ENCODE results near the gene MAGI1.

MAGI1 gene

DNA sequence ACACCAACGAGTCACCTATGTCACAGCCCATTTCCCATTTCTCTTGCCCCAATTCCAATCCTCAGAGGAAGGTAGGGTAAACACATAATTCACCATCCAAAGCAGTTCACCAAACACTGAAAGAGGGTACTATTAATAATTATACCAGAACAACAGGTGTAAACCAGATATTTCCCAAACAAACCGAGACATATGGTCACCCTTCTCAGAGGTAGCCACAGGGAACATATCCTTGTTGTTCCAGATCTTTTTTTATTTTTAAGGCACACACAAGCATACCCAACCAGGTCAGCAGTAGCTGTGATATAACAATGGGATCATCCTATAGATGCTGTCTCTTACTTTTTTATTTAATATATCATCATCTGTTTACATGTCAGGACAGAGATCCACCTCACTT lies 24.7 kb downstream of the MAGI1 start:
- DNase-seq (ENCODE audit: low read depth): no peak

DNA sequence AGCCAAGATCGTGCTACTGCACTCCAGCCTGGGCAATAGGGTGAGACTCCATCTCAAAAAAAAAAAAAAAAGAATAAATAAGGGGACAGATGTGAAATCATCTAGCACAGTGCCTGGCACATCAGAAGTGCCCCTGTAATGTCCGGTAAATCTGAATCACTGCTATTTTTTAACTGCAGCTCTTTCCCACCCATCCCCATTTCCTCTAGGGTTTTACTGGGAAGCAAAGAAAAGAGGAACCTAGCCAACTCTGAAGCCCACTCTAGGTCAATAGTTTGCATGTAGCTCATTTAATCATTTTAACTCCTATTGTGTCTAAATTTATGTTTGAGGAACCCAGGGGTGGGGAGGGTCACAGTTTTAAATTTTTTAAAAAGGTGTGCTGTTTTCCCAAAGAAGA lies 26.0 kb downstream of the MAGI1 start:
- DNase-seq (ENCODE audit: low read depth): no peak

DNA sequence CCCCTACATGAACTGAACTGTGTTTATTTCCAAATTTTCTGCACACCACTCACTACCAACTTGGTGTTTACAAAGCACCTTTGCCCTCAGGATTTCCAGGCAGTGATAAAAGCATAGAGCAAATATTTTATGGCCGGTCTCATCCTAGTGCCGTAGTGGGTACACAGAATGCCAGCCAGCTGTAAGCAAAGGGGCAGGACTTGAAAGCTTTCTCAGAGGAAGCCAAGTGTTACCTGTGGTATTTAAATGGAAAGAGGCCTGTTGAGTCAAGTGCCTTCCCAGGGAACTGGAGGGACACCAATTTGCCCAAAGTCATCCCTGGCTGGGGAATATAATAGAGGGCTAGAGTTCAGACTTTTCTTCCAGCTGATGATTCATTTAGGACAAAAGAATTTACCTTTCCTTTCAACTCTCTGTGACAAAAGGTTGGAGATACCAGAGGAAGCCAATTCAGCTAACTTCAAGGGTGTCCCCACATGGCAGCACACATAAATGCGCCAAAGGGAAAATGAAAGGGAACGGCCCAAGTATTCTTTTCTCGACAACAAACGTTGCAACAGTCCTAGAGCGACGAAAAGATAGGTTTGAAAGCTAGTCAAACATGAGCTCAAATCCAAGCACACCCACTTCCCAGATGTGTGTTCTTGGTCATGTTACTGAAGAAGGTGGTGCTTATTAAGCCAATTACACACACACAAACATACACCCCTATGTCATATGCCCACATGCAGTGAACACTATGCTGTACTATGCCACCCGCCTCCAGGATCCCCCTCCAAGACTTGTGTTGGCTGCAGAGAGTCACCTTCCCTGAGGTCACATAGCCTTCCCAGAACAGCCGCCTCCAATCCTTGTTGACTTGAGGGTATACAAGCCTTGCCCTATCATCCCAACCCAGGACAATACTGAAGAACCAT lies 27.7 kb downstream of the MAGI1 start:
- no peak for DNase-seq (ENCODE audit: low read depth)

DNA sequence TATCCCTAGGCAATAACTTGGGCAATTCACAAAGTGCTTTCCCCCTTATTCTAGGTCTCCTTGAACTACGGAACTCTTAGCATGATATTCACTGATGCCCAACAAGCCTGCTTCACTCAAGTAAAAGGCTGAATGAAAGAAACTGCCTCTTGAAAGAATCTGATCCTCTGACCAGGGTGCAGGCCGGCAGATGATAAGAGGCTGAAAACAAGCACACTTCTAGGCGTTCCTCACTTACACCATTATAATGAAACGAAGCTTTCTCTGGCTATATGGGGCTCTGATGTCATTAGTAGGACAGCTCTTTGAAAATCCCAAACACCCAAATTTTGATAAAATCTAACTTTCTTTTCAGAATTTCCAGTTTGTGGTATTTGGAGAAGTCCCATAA lies 28.4 kb downstream of the MAGI1 start:
- no peak for DNase-seq (ENCODE audit: low read depth)

DNA sequence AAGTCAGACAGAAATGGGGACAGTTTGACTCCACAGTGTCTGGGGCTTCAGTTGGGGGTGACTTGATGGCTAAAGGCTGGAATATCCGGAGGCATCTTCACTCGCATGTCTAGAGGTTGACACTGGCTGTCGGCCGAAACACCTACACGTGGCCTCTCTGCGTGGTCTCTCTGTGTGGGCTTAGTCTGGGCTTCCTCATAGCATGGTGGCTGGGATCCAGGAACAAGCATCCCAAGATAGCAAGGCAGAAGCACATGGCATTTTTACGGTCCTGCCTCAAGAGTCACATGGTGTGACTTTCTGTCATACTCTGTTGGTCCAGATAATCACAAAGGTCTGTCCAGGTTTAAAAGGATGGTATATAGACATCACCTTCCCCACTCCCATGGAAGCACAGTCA lies 34.5 kb downstream of the MAGI1 start:
- DNase-seq (ENCODE audit: low read depth): no peak

DNA sequence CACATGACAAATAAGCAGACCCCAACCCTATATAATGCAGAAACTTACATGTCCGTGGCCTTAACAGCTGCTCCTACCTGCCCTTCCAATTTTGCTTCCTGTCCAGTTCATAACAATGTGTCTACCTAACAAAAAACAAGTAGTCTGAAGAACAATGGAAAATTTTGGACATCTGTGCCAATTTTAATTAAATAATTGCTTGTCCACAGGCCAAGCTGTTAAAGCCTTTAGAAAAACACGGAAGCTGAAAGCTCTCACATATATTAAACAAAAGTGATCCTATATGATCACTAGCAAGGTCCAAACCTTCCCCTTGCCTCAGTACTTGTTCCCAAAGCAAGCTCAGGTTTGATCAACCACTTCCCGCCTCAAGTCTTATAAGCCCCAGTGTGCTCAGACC lies 37.1 kb downstream of the MAGI1 start:
- no peak for DNase-seq (ENCODE audit: low read depth)

DNA sequence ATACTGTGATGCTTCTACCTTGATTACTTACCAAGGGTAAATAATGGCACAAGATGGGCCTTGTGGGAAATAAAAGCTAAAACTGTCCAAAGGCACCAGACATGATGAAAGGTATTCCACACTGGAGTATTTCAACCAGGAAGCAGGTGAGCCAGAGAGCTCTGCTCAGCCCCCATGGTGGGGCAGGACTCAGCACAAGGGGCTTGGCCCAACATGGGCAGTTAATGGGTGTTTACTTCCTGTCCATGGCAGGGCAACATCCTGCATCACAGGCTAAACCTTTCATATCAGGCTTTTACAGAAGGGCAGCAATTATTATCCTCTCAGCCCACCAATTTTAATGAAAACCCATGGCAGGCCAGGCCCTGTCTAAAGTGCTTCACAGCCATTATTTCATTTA lies 38.2 kb downstream of the MAGI1 start:
- DNase-seq (ENCODE audit: low read depth): no peak

DNA sequence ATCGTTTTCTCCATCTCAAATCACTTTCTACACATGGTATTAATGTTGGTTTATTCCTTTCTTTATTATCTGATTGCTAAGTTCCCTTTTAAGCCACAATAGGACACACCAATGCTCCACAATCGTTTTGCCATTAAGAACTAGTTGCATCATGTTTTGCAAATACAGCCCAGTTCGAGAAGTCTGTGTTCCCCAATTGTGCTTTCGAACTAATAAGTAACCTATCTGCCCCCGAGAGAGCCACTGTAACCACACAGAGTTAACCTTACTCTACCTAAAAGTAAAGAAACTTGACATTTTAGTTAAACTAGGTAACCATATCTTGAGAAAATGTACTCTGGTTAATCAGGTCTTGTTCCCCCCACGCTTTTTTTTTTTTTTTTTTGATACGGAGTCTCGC lies 39.1 kb downstream of the MAGI1 start:
- no peak for DNase-seq (ENCODE audit: low read depth)

DNA sequence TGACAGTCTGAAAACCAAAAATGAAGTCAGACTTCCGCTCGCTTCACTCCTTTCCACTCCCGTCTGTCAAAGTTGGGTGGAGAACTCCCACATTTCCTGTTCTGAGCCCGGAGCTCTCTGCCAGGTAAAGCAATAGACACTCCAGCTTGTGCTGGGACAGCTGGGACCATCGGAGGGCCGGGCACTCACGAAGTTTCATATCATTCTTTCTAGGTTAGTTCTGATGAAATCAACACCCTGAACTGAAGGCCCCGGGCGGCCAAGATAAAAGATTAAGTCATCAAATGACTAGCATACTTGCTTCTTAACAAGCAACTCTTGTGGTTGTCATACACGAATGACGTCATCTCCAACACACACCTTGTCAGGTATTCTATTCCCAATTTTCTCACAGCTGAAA lies 42.1 kb downstream of the MAGI1 start:
- DNase-seq (ENCODE audit: low read depth): no peak

DNA sequence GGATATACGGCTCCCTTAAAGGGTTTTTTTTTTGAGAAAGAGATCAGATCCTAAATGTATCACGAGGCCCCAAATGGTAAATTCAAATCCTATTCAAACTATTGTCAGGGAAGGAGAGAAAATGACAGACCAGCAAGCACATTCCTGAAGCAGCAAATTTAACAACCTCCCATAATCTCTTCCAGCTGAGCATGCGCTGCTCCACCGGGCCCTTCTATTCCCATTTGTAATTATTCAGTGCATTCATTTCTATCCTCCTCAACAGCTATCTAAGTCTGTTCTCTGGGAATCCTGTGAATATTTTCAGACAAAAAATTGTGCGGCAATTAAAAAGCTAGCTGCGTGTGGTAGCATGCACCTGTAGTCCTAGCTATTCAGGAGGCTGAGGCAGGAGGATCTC lies 43.2 kb downstream of the MAGI1 start:
- no peak for DNase-seq (ENCODE audit: low read depth)

DNA sequence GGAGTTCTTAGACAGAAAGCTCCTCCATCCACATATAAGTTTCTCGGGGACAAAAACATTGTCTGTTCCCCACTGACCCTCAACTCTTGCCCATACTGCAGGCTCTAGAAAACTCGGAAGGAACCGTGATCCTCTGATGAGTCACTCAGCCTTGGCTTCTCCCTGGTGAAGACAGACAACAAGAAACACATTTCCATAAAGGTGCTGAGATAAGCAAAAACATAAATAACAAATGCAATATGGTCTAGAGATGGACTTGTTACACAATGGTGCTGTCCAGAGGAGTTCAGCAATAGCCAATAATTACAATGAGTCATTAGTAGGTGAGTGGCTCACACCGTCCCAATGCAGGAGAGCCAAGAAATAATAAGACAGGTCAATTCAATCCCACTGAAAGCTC lies 43.7 kb downstream of the MAGI1 start:
- DNase-seq (ENCODE audit: low read depth): no peak

DNA sequence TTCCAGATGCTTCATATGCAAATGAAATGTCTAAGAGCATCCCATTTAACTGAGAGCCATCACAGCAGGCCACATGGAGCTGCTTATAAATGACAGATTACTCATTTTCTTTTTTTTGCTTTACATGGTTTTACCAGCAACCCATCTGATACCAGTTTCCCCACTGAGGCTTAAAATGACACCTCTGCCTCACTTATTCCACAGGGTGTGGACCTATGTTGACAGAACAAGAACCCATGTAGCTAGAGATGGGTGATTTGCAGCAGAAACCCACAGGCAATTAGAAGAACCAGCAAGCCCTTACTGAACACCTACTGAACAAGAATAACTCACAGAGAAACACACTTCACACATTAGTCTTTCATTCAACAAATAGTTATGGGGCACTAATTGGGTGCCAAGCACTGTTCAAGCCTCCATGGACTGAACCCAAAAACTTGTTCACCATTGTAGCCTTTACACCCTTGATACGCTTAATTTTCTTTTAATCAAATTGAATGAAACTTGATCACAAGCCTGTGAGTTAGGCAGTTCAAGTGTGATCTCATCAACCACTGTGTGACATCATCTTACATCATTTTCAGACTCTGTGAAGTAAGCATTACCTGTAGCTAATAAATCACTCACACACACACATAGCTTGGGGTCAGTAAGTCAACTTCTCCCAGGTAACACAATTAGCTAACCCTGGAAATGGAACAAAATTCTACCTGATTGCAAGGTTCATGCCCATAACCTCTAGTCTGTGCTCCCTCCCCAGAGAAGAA lies 45.4 kb downstream of the MAGI1 start:
- no peak for DNase-seq (ENCODE audit: low read depth)

DNA sequence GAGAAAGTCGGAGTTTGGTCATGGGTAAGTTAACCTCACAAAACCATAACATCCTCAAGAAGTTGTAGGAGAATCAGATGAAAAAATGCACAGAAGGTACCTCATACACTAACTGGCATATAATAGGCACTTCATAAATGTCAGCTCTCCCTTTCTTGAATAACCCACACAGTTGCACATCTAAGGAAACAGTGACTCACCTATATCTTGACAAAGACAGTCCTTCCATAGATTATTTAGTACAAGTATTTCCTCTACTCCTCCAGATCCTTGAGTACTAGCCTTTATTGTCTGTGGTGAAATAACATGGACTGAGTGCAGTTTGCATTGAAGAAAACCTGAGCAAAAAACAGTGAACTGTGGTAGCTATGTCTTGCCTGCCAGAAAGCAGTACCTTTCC lies 46.6 kb downstream of the MAGI1 start:
- DNase-seq (ENCODE audit: low read depth): no peak

DNA sequence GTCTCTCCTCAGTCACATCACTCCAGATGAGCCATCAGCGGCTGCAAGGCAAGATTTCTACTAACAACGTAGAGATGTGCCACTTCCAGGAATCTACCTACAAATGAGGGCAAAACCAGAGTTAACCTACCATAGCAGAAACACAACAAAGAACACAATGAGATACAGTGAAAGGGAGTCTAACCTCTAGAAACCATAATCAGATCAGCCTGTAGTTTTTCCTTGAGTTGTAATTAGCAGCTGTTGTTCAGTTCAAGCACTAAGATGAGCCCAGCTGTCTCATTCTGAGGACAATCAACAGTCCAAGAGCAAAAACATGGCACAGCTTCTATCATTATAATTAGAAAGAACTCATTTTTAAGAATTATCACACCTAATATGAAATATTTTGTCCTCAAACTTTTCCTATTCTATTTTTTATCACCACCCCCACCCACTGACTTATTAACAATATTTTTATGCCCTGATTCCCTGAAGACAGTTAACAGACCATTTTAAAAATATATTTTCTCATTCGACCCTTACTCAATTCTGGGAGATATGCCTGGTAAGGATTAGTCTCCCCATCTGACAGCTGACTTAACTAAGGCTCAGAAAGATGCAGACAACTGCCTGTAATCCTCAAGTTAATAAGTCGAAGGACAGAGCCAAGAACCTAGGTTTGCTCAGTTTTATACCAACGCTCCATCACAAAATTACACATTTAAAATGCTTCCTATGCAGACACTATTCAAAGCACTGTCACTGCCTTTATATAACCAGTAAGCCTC lies 50.1 kb downstream of the MAGI1 start:
- DNase-seq (ENCODE audit: low read depth): no peak

DNA sequence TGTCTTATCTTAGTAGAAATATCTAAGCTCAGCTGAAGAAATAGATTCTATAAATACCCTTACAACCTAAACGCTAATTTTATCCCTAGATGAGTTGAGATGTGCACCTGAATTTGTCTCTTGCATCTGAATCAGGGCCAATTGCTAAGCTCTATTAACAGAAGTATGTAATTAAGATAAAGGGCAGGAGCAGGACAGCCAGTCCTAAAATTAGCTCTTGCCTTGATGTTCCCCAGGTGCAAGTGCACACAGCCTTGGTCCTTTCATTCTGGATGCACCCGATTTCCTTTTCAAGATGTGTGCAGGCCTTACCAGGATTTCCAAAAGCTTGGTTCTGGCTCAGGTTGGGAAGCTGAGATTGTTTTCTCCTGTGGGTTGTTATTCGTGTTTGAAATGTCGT lies 52.4 kb downstream of the MAGI1 start:
- no peak for DNase-seq (ENCODE audit: low read depth)

DNA sequence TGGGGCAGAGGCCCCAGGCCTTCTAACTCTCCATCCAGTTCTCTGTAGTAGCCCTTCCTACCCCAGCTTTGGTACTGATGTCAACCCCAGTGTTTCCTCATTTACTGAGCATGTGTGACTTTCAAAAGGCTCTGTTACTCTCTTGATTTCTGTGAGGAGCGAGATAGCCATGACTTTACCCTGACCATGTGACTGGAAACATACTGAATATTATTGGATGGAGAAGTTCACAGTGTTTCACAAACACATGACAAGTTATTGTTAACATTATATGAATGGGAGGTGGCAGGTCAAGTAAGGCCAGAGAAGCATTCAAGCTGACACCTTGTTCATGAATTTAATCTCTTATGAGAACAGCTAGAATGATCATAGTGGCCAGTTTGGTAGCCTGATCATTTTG lies 53.7 kb downstream of the MAGI1 start:
- DNase-seq (ENCODE audit: low read depth): no peak

DNA sequence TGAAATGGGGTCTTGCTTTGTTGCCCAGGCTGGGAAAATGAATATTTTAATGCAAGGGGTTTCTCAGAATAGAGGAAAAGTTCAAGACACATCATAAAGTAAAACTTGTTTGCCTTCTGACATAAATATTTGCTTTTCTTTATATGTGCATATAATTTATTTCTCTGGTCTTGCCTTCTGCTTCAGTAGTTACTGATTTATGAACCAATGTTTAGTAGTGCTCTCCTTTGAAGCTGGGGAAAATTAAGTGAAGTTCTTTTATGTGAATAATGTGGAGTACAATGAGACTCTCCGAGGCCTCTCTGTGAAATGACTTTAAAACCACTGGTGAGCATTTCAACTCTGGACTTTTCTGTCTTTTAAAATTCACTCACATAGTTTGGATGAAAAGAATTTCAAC lies 55.6 kb downstream of the MAGI1 start:
- DNase-seq (ENCODE audit: low read depth): no peak

DNA sequence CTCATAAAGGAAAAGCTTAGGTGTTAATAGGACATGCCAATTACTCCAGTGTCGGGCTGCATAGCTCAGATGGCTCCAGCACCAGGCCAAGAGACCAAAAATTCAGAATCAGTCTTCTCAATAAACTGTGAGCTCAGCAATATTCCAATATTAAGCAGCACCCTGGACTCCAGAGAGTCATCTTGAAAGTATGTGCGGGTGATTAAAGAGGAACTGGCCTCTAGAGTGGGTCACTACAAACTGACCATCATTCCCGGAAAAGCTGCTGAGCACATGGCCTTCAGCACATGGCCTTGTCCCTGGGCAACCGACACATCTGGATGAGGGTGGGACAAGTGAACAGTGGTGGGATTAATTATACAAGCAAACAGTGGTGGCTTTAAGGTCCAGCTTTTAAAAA lies 59.0 kb downstream of the MAGI1 start:
- no peak for DNase-seq (ENCODE audit: low read depth)

DNA sequence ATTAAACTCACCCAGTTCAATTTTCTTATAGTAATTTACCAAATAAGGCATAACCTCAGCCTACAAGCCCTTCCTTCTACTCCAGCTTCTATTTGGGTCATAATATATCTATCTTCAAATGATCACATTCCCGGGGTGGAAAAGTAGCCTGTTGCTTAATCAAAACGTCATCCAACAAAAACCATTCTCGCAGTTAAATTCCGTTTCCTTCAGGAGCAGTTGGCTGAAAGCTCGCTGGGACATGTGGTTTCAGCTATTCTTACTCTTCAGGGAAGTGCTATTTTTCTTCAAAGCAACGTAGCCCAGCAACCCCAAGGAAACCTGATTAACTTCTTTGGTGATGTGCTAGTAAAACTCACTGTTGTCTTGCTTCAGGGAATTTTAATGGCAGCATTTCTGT lies 59.6 kb downstream of the MAGI1 start:
- no peak for DNase-seq (ENCODE audit: low read depth)

DNA sequence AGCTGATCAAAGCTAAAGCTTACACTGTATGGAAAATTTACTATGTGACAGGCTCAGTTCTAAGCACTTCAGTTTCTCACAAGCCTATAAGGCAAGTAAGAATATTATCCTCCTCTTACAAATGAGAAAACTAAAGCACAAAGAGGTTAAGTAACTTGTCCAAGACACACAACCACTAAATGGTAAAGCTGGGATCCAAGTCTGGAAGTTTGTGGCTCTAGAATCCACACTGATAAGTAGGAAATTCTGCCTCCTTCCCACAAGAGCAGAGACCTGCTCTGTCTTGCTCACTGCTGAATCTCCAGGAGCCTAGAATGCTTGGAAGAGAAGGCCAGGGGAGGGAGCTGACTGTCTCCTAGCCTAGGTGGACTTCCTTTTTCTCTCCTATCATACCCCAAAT lies 60.6 kb downstream of the MAGI1 start:
- DNase-seq (ENCODE audit: low read depth): no peak

DNA sequence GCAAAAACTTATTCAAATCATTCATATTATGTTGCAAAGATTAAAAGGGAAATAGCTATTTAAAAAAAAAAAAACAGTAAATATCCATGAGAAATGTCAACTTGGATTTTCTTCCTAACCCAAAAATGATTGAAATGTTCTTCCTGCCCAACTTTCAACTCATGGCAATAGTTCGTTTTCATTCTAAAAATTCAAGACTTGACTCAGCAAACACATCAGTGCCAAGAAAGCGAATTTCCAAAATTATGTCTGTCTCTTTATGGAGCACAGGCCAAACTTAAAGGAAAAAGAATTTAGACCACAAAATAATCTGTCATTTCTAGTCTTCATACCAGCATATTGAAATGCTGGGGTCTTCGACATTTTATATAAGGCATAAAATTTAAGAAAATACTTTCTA lies 63.7 kb downstream of the MAGI1 start:
- DNase-seq (ENCODE audit: low read depth): no peak

DNA sequence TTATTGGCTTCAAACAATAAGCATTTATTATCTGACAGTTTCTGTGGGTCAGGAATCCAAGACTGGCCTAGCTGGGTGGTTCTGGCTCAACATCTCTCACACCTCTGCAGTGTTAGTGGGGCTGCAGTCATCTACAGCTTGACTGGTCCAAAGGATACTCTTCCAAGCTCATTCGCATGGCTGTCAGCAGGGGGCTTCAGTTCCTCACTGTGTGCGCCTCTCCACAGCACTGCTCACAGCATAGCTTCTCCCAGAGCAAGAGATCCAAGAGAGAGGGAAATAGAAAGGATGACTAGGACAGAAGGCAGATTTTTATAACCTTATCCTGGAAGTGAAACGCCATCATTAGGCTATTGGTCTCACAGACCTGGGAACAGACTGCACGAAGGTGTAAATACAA lies 64.2 kb downstream of the MAGI1 start:
- DNase-seq (ENCODE audit: low read depth): no peak

DNA sequence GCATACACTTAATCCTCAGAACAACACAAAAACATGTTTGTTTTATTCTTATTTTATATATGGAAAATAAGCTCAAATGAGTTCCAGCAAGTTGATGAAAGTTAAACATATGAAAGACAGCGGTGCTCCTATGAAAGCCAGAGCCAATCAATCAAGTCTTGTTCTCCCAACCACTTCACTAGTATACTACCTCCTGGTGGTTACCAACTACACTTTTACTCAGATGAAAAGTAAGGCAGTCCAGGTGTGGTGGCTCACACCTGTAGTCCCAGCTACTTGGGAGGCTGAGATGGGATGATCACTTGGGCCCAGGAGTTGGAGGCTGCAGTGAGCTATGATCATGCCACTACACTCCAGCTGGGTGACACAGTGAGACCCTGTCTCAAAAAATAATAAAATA lies 66.0 kb downstream of the MAGI1 start:
- no peak for DNase-seq (ENCODE audit: low read depth)

Data from activated T-helper 1 cell treated with Interleukin-2 at 50 U/mL for 16 hours (primary cell).